B cell (primary cell): ENCODE results near the gene PARD3B. TPM values are rescaled to one million over a fixed set of nuclear protein-coding genes. Genes with fewer than 3 reads are reported as not detected.

Experiments used
- ATAC-seq: fragments of 200-7000 bp; cut with Tn5 transposase; one replicate; pipeline ENCODE4 v1.10.0; 2021; ENCODE audit warnings: low read depth, mild to moderate bottlenecking, moderate number of reproducible peaks, moderate library complexity
- CTCF ChIA-PET: fragments of 350-600 bp; sonication (Branson Sonifier 250); formaldehyde crosslinking; loops from one replicate; lab custom pipeline; 2021; ENCODE audit warnings: antibody characterized with exemption, inconsistent platforms; lab: Charles Lee
- POLR2A ChIA-PET: fragments of 350-600 bp; sonication (Branson Sonifier 250); formaldehyde crosslinking; loops from one replicate; lab custom pipeline; 2021; ENCODE audit warnings: antibody characterized with exemption; lab: Charles Lee
- DNase-seq: peaks from one replicate; pipeline ENCODE4 v3.0.0; 2013
- H2AFZ ChIP-seq: 2 replicates; pipeline ENCODE4 v1.6.1; 2012; ENCODE audit warnings: mild to moderate bottlenecking, low read depth, low read length; ENCODE audit not compliant: insufficient read depth, poor library complexity, severe bottlenecking
- H3K27ac ChIP-seq, 2 donors: 1 replicate in 1 of 2; 2 replicates in 1 of 2; pipeline ENCODE4 v1.5.1; 2012 to 2013; ENCODE audit warnings: low read length in 2 of 2, mild to moderate bottlenecking in 2 of 2, moderate library complexity in 1 of 2
- H3K27me3 ChIP-seq, 4 experiments: fragments of 200-600 bp in 1 of 4; sonication (generic) in 1 of 4; replicated peaks in 1 of 4; 1 replicate in 2 of 4; 2 replicates in 2 of 4; pipeline versions ENCODE4 v1.6.1 to v1.7.0; 2013 to 2016; ENCODE audit warnings: low read length in 3 of 4, mild to moderate bottlenecking in 2 of 4, mixed read lengths in 1 of 4, moderate library complexity in 1 of 4; ENCODE audit not compliant: insufficient read depth in 4 of 4, control insufficient read depth in 3 of 4; ENCODE audit errors: control extremely low read depth in 1 of 4
- H3K36me3 ChIP-seq, 2 experiments: replicated peaks in 1 of 2; 1 replicate in 1 of 2; 2 replicates in 1 of 2; pipeline versions ENCODE4 v1.6.1 to v1.7.1; 2013; ENCODE audit warnings: low read length in 1 of 2; ENCODE audit not compliant: insufficient read depth in 2 of 2, control insufficient read depth in 1 of 2; ENCODE audit errors: control extremely low read depth in 1 of 2, extremely low read depth in 1 of 2
- H3K4me1 ChIP-seq, 2 donors: fragments of 200-600 bp in 1 of 2; sonication (generic) in 1 of 2; 1 replicate in 1 of 2; 2 replicates in 1 of 2; pipeline versions ENCODE4 v1.5.1 to v1.6.1; 2013 to 2017; ENCODE audit warnings: low read length in 2 of 2; ENCODE audit not compliant: control insufficient read depth in 2 of 2, insufficient read depth in 2 of 2
- H3K4me2 ChIP-seq: replicated peaks from 2 replicates; pipeline ENCODE3; 2012; ENCODE audit warnings: mild to moderate bottlenecking, low read depth, low read length; ENCODE audit not compliant: poor library complexity, severe bottlenecking
- H3K4me3 ChIP-seq, 5 experiments: fragments of 200-600 bp in 1 of 5; sonication (generic) in 1 of 5; 1 replicate in 3 of 5; 2 replicates in 2 of 5; pipeline versions ENCODE4 v1.5.1 to v1.7.0; 2011 to 2016; ENCODE audit warnings: low read length in 4 of 5, mild to moderate bottlenecking in 4 of 5, low read depth in 2 of 5, control low read depth in 1 of 5, moderate library complexity in 1 of 5; ENCODE audit not compliant: insufficient read depth in 1 of 5; ENCODE audit errors: control extremely low read depth in 1 of 5, extremely low read depth in 1 of 5
- H3K79me2 ChIP-seq: fragments of 200-600 bp; sonication (generic); one replicate; pipeline ENCODE4 v1.6.0; 2016; ENCODE audit warnings: low read length; ENCODE audit not compliant: control insufficient read depth, insufficient read depth
- H3K9ac ChIP-seq: fragments of 200-600 bp; sonication (generic); 2 replicates; pipeline ENCODE4 v1.6.1; 2017; ENCODE audit warnings: mild to moderate bottlenecking, low read length, moderate library complexity
- H3K9me3 ChIP-seq, 3 donors: one replicate each; pipeline versions ENCODE4 v1.6.1 to v1.7.1; 2013; ENCODE audit warnings: low read length in 2 of 3; ENCODE audit not compliant: control insufficient read depth in 2 of 3, insufficient read depth in 1 of 3; ENCODE audit errors: control extremely low read depth in 1 of 3
- H4K20me1 ChIP-seq: 2 replicates; pipeline ENCODE4 v1.6.0; 2012; ENCODE audit warnings: mild to moderate bottlenecking, low read length; ENCODE audit not compliant: insufficient read depth, control insufficient read depth, poor library complexity, severe bottlenecking
- H3K27ac Mint-ChIP-seq: one replicate; pipeline ENCODE4 v1.8.0; 2021; ENCODE audit warnings: mixed read lengths
- H3K27me3 Mint-ChIP-seq: one replicate; pipeline ENCODE4 v1.8.0; 2021; ENCODE audit warnings: mixed read lengths
- H3K4me1 Mint-ChIP-seq: one replicate; pipeline ENCODE4 v1.8.0; 2021; ENCODE audit warnings: mixed read lengths
- H3K4me3 Mint-ChIP-seq: one replicate; pipeline ENCODE4 v1.8.0; 2021; ENCODE audit warnings: mixed read lengths
- H3K9me3 Mint-ChIP-seq: one replicate; pipeline ENCODE4 v1.8.0; 2022; ENCODE audit warnings: mixed read lengths; ENCODE audit not compliant: insufficient read depth
- CTCF ChIP-seq: fragments of 200-600 bp; IDR thresholded peaks from one replicate; pipeline ENCODE4 v1.8.0; 2022; ENCODE audit warnings: antibody characterized with exemption, mild to moderate bottlenecking
- EZH2 ChIP-seq: IDR thresholded peaks from 2 replicates; pipeline ENCODE4 v1.6.1; 2012; ENCODE audit warnings: borderline replicate concordance, low read depth, mild to moderate bottlenecking, moderate library complexity, low read length; ENCODE audit not compliant: insufficient read depth, poor library complexity, severe bottlenecking
- WGBS: methylation state at CpG from one replicate; pipeline ENCODE4 v1.1.5; 2013; ENCODE audit warnings: missing lambda C conversion rate; ENCODE audit not compliant: insufficient coverage; 5-methylcytosine and 5-hydroxymethylcytosine counted together
- intact Hi-C: fragments of 100-400 bp; cut with micrococcal nuclease; formaldehyde crosslinking; loops from one replicate; pipeline ENCODE4 v1.10.0; 2022
- polyA plus RNA-seq: library from polyadenylated mRNA; depleted of rRNA; stranded (reverse); fragments of >200 nt; gene quantifications from 2 replicates; pipeline ENCODE4 v1.2.3, GENCODE V29; 2012
- total RNA-seq, 2 donors: library from RNA; stranded (reverse); fragments of 120-200 nt in 1 of 2; gene quantifications; 1 replicate in 1 of 2; 2 replicates in 1 of 2; pipeline versions ENCODE4 v1.2.3 to v1.2.4, GENCODE V29; 2013 to 2022

PARD3B gene
- total and polyA plus RNA-seq, 2 donors (not counting 1 experiment from before 2014, with no cell fraction given) = not detected

- no peak for TF ChIP-seq CTCF
- TF ChIP-seq EZH2 = no peak
- CTCF ChIA-PET = no interaction called here
Measured at GRCh38 chr2:204897561-204897960, 352.3 kb downstream of the PARD3B start.

GRCh38 chr2:204898928-204899640 is 353.8 kb downstream of the PARD3B start:
- H3K4me2 ChIP-seq = no peak overlapping the region
- ATAC-seq (no peak), DNase-seq (no peak)
- POLR2A ChIA-PET = no interaction called here
- Mint-ChIP-seq H3K9me3 (peaks cover 4% of the 10 kb centered on the region), H3K27ac (no peak overlapping the region), H3K4me1 (no peaks in the 10 kb centered on the region), H3K4me3 (no peak overlapping the region), H3K27me3 (no peaks in the 10 kb centered on the region)
- no peaks in the 10 kb centered on the region for H3K79me2 ChIP-seq
- H4K20me1 ChIP-seq = no peaks in the 10 kb centered on the region
- no peak overlapping the region for H3K27ac ChIP-seq
- H3K9me3 ChIP-seq = peaks cover 0 to 12% (median 0%) of the 10 kb centered on the region in 3 donors
- CTCF ChIA-PET = interaction anchor here (0.7 kb wide), 1 partner anchor 66 kb away, joined by 4 read pairs; no protein-coding TSS in a partner anchor
- H3K36me3 ChIP-seq = no peaks in the 10 kb centered on the region
- TF ChIP-seq EZH2 = no peak
- TF ChIP-seq CTCF = no peak
- H3K4me1 ChIP-seq = no peaks in the 10 kb centered on the region
- H2AFZ ChIP-seq = no peak overlapping the region
- H3K9ac ChIP-seq = no peak overlapping the region
- WGBS = no CpG with 5 or more reads among the region's 4 CpGs
- intact Hi-C loops = no loop called here
- H3K27me3 ChIP-seq = no peaks in the 10 kb centered on the region
- H3K4me3 ChIP-seq = no peak overlapping the region

More at GRCh38 chr2:204897561-204897960, 352.3 kb downstream of the PARD3B start:
- Histone ChIP-seq H3K4me3 (no peak overlapping the region), H2AFZ (no peak overlapping the region), H3K4me1 (no peaks in the 10 kb centered on the region), H3K79me2 (no peaks in the 10 kb centered on the region), H3K27me3 (no peaks in the 10 kb centered on the region), H3K9ac (no peak overlapping the region), H3K9me3 (peaks cover 0 to 12% (median 0%) of the 10 kb centered on the region in 3 donors), H3K27ac (no peak overlapping the region), H3K36me3 (no peaks in the 10 kb centered on the region), H3K4me2 (no peak overlapping the region), H4K20me1 (no peaks in the 10 kb centered on the region)
- Mint-ChIP-seq H3K4me3 (no peak overlapping the region), H3K27ac (no peak overlapping the region), H3K4me1 (no peaks in the 10 kb centered on the region), H3K27me3 (no peaks in the 10 kb centered on the region), H3K9me3 (peaks cover 4% of the 10 kb centered on the region)
- DNase-seq = no peak
- no CpG with 5 or more reads among the region's 1 CpG for WGBS
- POLR2A ChIA-PET = no interaction called here
- intact Hi-C loops = no loop called here
- ATAC-seq = no peak
